ENCODE results near the gene BCL7B.
"Not testable (repeated sequence)": the region's sequence is repeated elsewhere in the genome, so short reads cannot be mapped to it uniquely, and the experiment has no call there.

BCL7B gene

GRCh38 chr7:73557397-73558257 lies at the start of gene BCL7B:
Gene BCL7B, minus strand, starts transcription at chr7:73557690. Its CDS starts 112 bp downstream, at chr7:73557578.
- peak; percentile 87 for DNase-seq

- DNase-seq = no peak
Measured at GRCh38 chr7:73605601-73606220, 48.2 kb upstream of the BCL7B start.

GRCh38 chr7:73602721-73603651 lies 45.5 kb upstream of the BCL7B start:
- DNase-seq = no peak

- DNase-seq = no peak
Measured at GRCh38 chr7:73599916-73600315, 42.4 kb upstream of the BCL7B start.

GRCh38 chr7:73599151-73599882 lies 41.8 kb upstream of the BCL7B start:
- DNase-seq = no peak

GRCh38 chr7:73597978-73598782 lies 40.7 kb upstream of the BCL7B start:
- no peak for DNase-seq

- DNase-seq = no peak
Measured at GRCh38 chr7:73596191-73597065, 38.9 kb upstream of the BCL7B start.

- DNase-seq = no peak
Measured at GRCh38 chr7:73595358-73595757, 37.9 kb upstream of the BCL7B start.

- no peak for DNase-seq
Measured at GRCh38 chr7:73593207-73594045, 35.9 kb upstream of the BCL7B start.

- no peak for DNase-seq
Measured at GRCh38 chr7:73586911-73587310, 29.4 kb upstream of the BCL7B start.

- no peak for DNase-seq
Measured at GRCh38 chr7:73585196-73585595, 27.7 kb upstream of the BCL7B start.

GRCh38 chr7:73582664-73583202 lies 25.2 kb upstream of the BCL7B start:
- no peak for DNase-seq

GRCh38 chr7:73581006-73581405 lies 23.5 kb upstream of the BCL7B start:
- not testable (repeated sequence) for DNase-seq

GRCh38 chr7:73578342-73579128 lies 21.0 kb upstream of the BCL7B start, which contains the start of gene TBL2:
Gene TBL2, minus strand, starts transcription at chr7:73578579. Its CDS starts 30 bp downstream, at chr7:73578549.
- peak; percentile 100 for DNase-seq

GRCh38 chr7:73577627-73578341 lies 20.3 kb upstream of the BCL7B start:
- no peak for DNase-seq

- DNase-seq = no peak
Measured at GRCh38 chr7:73573791-73574190, 16.3 kb upstream of the BCL7B start.

GRCh38 chr7:73573276-73573675 lies 15.8 kb upstream of the BCL7B start:
- DNase-seq = no peak

- no peak for DNase-seq
Measured at GRCh38 chr7:73572767-73573186, 15.3 kb upstream of the BCL7B start.

All from eye (tissue), 1 donor.